Measurements from ENCODE around the gene ZNF750.

Gene ZNF750

DNA sequence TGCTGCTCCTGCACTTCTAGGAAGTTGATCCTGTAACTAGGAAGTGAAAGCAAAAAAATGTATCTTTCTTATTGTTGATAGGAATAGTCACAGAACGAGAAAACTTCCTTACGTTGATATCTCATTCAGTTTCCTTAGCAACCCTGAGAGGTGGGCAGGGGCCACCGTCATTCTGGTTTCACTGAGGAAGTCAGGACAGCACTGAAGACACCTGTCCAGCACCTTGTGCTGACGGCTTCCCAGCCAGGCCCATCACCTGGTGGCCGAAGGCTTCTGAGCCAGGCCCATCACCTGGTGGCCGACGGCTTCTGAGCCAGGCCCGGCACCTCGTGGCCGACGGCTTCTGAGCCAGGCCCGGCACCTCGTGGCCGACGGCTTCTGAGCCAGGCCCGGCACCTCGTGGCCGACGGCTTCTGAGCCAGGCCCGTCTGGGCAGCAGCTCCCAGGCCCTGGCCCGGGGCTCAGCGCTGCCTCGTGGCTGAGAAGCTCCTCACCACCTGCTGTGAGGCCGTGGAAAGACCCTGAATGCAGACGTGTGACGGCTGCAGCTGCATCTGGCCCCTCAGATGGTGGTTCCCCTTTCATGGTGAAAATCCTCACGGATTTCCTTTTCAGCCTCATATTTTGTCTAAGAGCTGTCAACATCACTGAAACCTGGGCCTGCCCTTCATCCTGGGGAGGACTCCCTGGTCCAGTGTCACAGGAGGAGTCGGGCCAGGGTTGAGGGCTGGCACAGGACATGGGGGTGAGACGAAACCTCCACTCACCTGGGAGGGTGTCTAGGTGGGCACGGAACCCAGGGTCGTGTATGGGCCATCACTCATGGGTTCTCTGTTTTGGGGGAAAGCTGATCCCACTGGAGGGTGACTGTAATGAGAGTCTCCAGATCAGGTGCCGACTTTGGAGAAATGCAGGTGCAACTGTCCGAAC, 33.0 kb upstream of the ZNF750 start:
- no peak for DNase-seq (ENCODE audit: low spot score)

DNA sequence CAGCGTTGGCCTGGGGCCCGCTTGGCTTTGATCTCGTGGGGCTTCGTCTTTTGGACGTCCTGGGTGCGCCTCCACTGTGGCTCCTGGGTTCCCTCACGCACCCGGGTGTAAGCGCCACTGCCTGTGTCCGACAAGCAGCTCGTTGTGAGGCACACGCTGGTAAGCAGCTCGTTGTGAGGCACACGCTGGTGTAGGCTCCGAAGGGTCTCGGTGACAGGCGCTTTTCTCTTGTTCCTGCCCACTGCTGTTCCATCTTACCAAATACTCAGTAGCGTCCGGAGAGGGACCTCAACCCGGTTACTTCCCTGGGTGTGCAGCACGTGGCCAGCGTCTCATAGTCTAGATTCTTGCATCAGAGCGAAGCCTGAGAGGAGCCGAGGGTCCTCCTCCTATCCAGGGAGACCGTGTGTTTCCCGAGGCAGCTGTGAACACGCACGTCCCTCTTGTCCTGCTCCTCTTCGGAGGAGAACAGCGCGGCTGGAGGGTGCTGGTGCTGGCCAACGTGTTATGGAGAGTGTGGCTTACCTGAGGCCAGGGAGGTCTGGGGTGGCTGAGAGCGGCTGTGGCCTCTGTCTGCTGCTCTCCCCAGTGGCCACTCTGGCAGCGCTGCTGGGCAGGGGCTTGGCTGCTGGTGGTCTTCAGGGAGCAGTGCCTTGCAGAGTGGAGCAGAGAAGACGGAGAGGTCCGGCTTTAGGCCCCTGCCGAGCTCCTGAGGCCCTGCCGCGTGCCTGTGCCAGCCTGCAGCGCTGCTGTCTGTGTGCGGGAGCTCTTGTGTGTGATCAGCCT, 32.1 kb upstream of the ZNF750 start:
- no peak for DNase-seq (ENCODE audit: low spot score)

DNA sequence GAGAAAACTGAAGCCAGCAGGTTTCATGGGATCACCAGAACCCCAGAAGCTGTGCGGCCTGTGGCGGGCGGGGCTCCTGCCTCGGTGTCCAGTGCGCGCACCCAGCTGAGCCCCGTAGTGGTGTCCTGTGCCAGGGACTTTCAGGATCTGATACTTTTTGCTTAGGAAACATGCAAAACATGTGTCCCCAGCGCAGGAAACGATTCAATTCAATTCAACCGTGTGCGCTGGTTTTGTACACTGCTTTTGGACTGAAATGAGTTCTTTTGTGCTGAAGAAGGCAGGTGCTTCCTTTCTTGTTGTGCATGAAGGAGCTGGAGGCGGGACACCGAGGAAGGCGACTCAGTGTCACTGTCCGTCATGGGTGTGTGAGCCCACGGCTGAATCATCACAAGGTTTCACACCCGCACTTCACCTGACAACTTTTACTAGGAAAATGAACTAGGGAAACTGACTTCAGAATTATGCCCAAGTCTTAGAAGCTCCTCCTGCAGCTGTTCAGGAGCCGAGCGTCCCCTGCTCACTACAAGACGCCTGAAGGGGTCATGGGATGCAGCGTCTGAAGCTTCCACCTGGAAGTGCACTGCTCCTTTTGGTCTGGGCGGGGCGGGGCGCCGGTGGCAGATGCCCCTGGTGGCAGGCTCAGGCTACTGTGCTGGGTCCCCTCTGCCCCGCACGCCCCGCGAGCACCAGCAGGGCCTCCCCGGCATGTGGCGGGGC, 31.4 kb upstream of the ZNF750 start:
- no peak for DNase-seq (ENCODE audit: low spot score)

DNA sequence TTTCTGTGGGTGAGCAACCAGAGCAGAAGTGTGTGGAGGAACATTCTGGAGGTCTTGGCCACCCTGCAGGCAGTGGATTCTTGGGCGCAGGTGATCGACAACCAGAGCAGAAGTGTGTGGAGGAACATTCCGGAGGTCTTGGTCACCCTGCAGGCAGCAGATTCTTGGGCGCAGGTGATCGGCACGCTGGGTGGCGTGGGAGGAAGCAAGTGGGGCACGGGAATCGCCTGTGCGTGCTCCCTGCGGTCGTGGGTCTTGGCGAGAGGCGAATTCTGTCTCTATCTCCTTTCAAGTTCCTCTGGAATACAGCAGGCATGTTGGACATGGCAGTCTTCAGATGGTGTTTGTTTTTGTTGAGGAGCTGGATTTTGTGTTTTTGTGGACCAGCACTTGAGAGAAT, 30.7 kb upstream of the ZNF750 start:
- no peak for DNase-seq (ENCODE audit: low spot score)

- no peak for DNase-seq (ENCODE audit: low spot score)
Measured at GRCh38 chr17:82870091-82870491, 30.3 kb upstream of the ZNF750 start.

- DNase-seq (ENCODE audit: low spot score), result no peak
Measured at GRCh38 chr17:82869536-82869935, 29.7 kb upstream of the ZNF750 start.

GRCh38 chr17:82868715-82869131, 28.9 kb upstream of the ZNF750 start:
- no peak for DNase-seq (ENCODE audit: low spot score)

GRCh38 chr17:82867763-82868325, 28.0 kb upstream of the ZNF750 start:
- no peak for DNase-seq (ENCODE audit: low spot score)

DNA sequence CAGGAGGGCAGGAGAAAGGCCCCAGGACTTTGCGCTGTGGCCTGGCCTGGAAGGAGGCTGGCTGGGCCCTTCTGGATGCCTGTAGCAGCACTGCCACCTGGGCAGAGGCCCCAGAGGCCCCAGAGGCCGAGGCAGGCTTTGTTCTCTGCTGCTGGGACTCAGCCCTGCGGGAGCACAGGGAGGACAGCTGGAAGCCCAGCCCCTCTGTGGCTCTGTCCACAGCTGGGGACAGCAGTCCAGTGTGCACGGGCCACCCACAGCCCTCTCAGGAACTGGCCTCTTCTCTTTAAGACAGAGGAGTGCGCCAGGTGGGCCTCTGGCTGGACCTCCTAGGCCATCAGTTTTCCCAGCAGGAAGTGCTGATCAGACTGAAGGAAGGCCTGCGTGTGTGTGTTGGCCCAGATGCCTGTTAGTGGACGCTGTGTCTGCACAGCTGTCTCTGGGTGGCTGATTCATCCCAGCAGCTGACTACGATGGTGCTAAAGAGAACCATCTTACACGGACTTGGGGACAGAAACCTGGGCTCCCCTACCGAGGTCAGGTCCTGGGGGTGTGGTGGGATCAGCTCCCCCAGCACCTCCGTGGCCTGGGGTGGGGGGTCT, 26.9 kb upstream of the ZNF750 start:
- DNase-seq (ENCODE audit: low spot score), result peak; percentile 88

DNA sequence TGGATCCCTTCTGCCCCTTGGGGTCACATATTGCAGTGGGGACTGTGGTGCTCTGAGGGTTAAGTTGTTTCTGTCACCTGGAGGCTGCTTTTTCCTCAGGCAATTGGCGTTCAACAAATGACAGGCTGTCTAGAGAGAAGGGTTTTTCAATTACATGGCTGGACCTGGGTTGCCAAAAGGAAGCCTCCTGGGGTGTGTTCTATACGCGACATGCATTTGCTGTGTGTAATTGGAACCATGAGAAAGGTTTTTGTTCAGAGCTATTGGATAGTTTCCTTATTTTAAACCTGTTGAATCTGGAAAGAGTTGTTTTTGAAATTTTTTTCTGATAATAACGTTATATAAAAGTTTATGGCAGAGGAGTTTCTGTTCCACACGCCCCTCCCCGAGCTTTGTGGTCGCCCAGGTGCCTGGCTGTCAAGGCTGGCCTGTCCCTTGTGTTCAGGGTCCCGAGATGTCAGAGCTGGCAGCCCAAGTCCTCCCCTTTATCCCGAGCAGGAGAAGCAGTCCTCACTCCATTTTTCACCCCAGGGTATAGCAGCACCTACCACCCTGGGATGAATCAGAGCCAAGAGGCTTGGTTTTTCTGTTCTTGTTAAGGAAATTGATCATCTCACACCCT, 26.1 kb upstream of the ZNF750 start:
- DNase-seq (ENCODE audit: low spot score), result no peak

GRCh38 chr17:82865274-82865673, 25.5 kb upstream of the ZNF750 start:
- no peak for DNase-seq (ENCODE audit: low spot score)

DNA sequence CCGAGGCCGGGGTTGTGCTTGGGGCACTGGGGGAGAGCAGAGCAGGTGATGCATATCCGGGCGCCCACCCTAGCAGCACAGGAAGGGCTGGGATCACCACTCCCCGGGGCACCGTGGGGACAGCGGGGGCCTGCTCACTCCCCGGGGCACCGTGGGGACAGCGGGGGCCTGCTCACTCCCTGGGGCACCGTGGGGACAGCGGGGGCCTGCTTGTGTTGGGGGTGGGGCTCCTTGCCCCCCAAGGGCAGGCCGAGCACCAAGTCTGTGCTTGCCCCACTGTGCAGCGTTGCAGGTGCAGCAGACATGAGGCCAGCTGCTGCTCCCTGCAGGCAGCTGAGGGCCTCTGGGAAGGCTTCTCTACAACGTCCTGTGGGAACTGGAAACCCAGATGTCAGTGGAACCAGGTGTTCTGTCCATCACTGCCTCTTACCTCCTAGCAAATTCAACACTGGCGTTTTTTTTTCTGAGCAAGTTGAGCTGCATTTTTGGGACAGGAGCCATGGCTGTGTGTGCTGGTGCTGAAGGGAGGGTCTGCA, 25.0 kb upstream of the ZNF750 start:
- DNase-seq (ENCODE audit: low spot score), result no peak

DNA sequence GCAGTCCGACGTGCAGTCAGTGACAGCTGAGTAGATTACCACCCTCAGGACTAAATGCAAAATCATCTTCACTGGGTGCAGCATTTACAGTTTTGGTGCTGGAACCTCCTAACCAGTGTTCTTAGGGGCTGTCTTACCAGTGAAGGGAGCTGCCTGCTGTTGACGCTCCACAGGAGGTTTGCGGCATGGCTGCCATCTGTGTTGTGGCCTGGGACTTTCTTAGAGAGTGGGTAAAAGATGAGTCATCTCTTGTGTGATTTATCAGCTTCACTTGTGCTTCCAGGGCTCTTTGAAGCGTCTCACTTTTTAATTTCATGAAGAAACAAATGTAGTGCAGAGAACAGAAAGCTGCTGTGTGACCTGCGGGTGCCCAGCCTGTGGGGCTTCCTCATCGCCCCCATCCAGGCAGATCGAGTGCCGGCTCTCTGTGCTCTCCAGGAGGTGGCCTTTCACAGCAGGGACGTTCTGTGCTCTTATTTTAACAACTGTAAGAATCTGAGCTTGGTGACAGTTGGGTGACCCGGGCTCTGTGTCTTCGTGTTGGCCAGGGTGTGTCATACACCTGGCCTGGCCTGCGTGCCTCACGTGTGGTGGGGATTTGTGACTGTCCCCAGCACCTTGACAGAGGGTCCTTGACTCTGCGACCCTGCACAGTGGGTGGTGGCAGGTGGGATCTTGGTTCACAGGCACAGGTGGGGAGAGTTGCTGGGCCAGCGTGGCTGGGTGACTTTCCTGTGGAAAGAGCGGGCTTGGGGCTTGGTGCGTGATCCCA, 24.3 kb upstream of the ZNF750 start:
- DNase-seq (ENCODE audit: low spot score), result peak; percentile 91

DNA sequence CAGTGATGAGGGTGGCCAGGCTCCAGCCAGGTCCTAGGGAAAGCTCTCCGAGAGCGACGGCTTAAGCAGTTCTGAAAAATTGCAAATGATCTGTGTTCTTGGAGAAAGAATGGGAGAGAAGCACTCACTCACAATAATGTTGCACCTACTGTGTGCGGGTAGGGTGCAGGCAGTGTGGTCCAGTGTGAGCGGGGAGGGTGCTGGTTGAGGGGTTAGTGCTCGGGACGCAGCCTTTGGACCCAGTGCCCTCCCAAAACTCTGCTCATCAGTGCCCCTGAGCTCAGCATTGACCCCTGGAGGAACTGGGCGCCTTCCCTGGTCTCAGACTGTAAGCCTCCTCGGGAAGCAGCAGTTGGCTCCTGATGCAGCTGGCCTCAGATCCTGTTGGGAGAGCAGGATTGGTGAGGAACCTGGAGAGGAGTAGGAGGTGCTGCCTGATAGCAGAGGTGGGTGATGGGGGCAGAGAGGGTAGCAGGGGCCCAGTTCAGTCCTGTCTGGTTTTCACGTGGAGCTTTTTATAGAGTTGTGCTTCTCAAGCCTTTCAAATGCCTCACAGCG, 23.6 kb upstream of the ZNF750 start:
- no peak for DNase-seq (ENCODE audit: low spot score)

GRCh38 chr17:82862737-82863382, 23.0 kb upstream of the ZNF750 start:
- no peak for DNase-seq (ENCODE audit: low spot score)

DNA sequence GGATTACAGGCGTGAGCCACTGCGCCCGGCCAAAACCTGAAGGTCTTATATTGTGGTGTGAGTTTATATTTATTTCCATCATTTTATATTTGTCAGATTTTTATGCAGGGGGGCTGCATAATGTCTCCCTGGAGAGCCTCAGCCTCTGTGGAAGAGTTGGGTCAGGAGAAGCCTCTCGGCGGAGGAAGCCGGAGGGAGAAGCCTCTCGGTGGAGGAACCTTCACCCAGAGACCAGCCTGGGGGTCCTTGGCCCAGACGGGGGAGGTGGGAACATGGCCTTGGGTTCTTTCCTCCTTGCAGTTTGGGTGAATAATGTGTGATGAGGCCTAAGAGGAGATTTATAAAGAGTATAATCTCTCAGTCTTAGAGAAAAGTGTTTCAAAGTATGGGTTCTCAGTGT, 22.4 kb upstream of the ZNF750 start:
- no peak for DNase-seq (ENCODE audit: low spot score)

DNA sequence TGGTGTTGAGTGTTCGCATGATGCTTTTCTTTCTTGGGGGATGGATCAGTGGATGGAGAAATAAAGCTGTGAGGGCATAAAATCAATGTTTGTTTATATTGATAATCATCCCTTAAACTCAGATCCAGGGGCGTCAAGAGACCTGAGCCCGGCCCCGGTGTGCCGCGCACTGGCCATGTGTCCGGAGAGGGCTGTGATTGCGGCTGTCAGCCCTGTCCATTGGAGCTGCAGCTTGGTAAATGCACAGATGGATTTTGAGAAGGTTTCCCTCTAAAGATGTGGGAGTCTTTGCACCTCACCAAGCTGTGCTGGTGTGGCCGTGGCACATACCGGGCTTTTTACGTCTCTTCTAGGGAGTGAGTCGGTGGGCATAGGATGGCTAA, 21.6 kb upstream of the ZNF750 start:
- no peak for DNase-seq (ENCODE audit: low spot score)

DNA sequence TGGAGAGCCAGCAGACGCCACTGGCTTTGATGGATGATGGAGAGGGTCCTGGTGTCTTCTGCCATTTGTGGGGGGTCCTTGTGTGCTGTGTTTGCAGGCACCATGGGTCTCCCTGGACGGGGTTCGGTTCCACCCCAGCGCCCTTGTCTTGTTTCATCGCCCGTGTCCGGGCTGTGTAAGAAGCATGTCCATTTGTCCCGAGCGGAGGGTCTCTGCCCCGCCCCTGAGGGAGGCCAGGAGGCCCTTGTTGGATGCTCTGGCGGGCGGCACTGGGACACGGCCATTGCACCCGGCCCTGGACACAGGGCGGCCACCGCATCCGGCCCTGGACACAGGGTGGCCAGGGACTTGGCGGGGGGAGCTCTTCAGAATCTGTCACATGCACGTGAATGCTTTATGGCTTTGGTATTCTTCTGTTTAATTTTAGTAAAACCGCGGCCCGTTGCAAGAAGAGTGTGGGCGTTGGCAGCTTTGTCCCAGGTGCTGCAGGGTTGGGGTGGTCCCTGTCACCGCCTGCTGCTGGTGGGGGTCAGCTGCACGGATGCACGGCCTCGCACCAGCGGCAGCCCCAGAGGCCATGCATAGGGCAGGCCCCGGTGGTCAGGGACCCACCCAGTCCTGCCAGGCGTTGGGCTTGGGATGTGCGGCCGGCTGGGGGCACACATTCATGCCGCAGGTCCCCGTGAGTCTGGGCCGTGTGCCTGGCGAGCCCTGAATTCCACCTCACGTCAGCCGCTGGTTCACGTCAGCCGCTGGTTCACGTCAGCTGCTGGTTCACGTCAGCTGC, 21.0 kb upstream of the ZNF750 start:
- no peak for DNase-seq (ENCODE audit: low spot score)

Measured in GM03348 (cell line).